Activated CD8-positive, alpha-beta memory T cell treated with anti-CD3 and anti-CD28 coated beads, Interleukin-2, amount 50 U/mL, for 48 hours (primary cell): ENCODE results near the gene HYAL4.
"Not testable (repeated sequence)": the region's sequence is repeated elsewhere in the genome, so short reads cannot be mapped to it uniquely, and the experiment has no call there.

Experiments used
- DNase-seq: peaks from one replicate; pipeline ENCODE4 v3.0.0-alpha.2; 2020

The HYAL4 gene, protein sequence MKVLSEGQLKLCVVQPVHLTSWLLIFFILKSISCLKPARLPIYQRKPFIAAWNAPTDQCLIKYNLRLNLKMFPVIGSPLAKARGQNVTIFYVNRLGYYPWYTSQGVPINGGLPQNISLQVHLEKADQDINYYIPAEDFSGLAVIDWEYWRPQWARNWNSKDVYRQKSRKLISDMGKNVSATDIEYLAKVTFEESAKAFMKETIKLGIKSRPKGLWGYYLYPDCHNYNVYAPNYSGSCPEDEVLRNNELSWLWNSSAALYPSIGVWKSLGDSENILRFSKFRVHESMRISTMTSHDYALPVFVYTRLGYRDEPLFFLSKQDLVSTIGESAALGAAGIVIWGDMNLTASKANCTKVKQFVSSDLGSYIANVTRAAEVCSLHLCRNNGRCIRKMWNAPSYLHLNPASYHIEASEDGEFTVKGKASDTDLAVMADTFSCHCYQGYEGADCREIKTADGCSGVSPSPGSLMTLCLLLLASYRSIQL

DNA sequence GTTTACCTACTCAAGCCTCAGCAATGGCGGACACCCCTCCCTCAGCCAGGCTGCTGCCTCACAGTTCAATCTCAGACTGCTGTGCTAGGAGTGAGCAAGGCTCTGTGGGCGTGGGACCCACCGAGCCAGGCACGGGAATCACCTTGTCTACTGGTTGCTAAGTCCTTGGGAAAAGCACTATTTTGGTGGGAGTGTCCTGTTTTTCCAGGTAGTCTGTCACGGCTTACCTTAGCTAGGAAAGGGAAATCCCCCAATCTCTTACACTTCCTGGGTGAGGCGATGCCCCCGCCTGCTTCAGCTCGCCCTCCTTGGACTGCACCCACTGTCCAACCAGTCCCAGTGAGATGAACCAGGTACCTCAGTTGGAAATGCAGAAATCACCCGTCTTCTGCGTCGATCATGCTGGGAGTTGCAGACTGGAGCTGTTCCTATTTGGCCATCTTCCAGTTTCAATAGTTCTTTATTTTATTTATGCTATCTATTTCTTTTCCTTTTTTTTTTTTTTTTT is at the start of gene HYAL4:
Gene HYAL4, plus strand, starts transcription at position 458 of the 508 bp plus-strand sequence. CDS start 23,105 bp downstream, outside the sequence.
- DNase-seq, result no peak

DNA sequence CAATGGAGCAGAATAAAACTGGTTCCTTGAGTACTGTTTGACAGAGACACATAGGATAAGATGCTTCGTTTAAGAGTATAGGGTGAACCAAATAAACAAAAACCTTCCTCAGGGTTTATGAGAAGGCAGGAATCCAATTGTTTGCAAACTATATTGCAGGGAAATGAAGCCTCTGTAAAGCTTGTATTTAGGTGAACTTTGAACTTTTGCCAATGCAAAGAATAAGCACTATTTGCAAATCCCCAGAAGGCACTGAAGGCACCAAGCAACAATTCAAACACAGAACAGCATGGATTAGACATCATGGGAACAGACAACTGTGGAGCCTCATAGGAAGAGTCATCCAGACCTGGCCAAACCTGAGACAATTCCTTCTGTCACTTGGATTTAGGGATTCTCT is 49.1 kb upstream of the HYAL4 start:
- DNase-seq, result no peak

DNA sequence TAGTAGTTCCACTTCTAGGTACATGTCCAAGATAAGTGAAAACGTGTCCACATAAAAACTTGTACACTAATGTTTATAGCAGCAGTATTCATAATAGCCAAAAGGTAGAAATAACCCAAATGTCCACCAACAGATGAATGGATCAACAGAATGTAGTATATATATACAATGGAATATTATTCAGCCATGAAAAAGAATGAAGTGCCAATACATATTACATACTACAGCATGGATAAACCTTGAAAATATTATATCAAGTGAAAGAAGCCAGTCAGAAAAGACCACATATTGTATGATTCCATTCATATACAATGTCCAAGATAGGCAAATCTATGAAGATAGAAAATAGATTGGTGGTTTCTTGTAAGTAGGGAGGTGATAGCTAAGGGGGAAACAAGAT is 48.4 kb upstream of the HYAL4 start:
- DNase-seq, result no peak

DNA sequence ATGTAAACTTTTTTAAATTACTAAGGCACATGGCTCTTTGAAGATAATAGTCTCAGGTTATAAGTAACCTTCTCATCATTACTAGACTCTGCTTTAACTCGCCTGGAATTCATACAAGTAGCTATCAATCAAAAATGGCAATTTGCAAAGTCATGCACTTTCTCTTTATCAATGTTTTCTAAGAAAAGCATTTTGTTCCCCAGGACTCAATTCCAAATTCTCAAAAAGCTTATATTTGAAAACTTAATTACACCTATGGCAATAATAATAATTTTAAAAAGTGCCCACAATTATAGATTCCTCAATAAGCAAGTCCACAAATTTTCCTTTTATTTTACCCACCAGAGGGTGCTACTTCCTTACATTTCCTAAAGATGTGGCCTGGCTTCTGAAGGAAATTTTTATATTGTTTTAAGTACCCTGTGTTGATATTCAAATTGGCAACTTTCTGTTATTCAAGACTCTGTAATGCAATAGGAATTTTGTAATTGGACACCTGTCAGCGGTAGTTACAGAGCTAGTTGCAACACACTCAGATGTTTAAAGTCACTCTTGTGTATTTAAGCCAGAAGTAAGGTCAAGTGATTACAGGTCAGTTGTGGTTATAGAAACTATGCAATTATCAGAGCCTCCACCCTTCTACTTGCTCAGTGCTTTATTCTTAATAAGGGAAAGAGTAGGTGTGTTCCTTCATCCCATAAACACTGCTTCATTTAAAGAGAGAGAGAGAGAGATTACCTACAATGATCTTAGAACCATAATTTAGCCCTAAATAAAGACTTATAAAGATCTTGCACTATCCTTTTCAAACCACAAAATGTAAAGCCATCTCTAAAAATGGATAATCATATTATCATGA is 47.1 kb upstream of the HYAL4 start:
- DNase-seq, result no peak

DNA sequence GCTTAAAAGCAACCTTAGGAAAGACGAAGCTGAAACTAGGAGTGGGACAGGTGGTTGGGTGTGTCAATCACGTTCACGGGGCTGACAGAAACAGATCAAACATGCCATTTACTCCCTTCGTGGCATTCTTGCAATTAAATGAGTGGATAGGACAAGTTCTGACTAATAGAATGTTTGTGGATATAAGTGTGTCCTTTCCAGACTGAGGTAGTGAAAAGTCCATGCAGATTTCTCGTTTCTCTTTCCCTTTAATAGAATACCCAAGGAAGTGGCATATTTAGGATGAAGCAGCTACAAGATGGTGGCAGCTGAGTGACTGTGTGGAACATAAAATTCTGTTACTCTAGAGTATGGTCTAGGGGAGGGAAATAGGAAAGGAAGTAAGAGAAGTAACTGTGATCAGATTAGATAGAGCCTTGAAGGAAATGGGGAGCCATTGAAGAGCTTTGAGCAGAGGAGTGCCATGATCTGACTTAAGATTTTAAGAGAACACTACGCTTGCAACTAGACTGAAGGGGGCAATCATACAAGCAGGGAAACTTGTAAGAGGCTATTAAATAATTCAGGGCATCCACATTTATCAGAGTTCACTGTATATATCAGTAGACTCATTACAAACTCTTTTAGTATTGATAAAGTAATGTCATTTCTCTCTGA is 46.3 kb upstream of the HYAL4 start:
- no peak for DNase-seq

DNA sequence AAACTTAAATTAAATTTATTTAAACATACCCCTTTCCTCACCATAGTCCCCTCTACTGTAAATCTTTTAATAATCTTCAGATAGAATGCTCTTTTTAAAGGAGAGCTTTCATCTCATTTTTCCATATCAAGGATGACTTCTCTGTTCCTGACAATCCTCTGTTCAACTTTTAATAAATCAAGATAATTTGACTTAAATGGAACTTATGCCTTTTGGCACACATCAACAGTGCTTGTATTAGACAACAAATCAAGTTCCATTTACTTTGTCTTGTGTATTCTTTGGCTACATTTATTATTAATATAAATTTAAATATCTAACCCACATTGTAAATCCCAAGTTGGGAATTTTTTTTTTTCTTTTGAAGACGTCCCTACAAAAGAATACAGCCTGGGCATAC is 42.7 kb upstream of the HYAL4 start:
- no peak for DNase-seq

DNA sequence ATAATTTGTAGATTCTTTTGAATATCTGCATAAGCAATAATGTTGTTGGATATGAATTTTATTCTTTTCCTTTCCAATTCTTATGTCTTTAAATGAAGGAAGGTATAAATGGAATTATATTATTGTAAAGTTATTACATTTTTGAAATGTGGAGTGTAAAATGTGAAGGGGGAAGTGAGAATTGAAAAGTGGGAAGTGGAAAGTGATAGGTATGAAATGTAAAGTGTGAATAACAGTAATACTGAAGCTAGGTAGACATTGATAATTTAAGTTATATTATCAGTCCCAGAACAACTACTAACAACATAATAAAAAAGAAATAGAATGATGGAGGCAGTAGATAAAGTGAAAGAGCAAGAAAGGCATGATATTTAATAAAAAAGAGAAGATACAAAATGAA is 39.7 kb upstream of the HYAL4 start:
- DNase-seq, result no peak

DNA sequence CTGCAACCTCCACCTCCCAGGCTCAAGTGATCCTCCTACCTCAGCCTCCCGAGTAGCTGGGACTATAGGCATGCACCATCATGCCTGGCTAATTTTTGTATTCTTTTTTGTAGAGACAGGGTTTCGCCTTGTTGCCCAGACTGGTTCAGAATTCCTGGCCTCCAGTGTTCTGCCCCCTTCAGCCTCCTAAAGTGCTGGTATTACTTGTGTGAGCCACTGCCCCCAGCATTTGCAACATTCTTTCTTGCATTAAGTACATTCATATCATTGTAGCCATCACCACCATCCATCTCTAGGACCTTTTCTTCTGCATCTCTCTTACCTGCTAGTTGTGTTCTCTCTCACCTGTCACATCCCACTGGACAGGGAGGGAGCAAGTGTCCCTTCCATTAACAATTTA is 35.5 kb upstream of the HYAL4 start:
- DNase-seq, result no peak

DNA sequence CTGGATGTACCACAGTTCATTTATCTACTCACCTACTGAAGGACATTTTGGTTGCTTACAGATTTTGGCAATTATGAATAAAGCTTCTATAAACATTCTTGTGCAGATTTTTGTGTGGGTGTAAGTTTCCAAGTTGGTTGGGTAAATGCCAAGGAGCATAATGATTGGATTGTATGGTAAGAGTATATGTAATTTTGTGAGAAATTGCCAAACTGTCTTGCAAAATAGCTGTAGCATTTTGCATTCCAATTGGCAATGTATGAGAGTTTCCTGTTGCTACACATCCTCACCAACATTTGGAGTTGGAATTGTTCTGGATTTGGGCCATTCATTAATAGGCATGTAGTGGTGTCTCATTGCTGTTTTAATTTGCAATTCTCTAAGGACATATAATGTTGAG is 33.9 kb upstream of the HYAL4 start:
- no peak for DNase-seq

DNA sequence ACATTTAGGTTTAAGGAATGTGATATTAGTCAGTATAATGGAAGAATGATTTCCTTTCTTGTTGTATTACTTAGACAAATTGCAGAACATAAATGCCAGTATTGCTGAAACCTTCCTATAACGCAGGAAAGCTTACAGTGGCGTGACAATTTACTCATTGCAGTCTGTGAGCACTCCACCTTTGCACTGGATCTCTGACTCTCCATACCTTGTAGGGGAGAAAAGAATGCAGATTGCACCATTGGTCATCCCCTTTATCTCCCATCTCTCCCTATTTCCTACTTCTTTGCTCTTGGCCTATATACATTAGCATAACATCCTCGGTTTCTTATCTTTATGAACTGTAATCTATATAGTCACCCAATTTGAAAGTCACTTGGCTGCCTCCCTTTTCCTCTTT is 28.1 kb upstream of the HYAL4 start:
- no peak for DNase-seq

DNA sequence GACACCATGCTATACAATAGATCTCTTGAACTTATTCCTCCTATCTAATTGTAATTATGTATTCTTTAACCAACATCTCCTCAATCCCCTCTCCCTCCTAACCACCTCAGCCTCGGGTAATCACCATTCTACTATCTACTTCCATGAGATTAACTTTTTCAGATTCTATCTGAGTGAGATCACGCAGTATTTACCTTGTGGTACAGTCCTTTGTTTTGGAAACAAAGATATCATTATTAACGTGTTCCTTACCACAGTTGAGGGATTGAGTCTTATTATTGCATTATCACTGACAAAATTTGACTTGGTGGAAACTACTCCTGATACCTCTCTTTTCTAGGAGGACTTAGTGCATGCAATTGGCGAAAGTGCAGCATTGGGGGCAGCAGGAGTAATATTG is 26.0 kb upstream of the HYAL4 start:
- no peak for DNase-seq

DNA sequence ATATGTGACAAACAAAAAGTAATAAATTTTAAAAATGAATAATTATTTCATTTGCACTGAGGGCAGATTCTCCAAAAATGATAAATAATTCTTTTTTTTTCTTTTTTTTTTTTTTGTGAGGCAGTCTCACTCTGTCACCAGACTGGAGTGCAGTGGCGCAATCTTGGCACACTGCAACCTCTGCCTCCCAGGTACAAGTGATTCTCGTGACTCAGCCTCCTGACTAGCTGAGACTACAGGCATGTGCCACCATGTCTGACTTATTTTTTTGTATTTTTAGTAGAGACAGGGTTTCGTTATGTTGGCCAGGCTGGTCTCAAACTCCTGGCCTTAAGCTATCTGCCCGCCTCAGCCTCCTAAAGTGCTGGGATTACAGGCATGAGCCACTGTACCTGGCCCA is 25.2 kb upstream of the HYAL4 start:
- DNase-seq, result not testable (repeated sequence)

DNA sequence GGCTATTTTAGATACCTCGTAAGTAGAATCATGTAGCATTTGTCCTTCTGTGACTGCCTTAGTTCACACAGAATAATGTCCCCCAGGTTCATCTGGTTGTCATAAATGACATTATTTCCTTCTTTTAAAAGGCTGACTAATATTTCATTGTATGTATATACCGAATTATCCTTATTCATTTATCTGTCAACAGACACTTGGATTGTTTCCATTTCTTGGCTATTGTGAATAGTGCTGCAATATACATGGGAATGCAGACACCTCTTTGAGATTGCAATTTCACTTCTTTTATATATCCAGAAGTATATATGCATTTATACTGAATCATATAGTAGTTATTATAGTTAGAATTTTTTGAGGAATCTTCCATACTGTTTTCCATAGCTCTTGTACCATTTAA is 24.1 kb upstream of the HYAL4 start:
- no peak for DNase-seq

DNA sequence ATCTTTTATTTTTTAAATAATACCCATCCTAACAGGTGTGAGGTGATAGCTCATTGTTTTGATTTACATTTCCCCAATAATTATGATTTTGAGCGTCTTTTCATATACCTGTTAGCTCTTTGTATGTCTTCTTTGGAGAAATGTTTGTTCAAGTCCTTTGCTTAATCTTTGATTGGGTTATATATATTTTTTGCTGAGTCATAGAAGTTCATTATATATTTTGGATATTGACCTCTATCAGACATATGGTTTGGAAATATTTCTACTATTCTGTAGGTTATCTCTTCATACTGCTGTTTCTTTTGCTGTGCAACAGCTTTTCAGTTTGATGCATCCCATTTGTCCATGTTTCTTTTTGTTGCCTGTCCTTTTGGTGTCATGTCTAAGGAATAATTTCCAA is 23.6 kb upstream of the HYAL4 start:
- no peak for DNase-seq

DNA sequence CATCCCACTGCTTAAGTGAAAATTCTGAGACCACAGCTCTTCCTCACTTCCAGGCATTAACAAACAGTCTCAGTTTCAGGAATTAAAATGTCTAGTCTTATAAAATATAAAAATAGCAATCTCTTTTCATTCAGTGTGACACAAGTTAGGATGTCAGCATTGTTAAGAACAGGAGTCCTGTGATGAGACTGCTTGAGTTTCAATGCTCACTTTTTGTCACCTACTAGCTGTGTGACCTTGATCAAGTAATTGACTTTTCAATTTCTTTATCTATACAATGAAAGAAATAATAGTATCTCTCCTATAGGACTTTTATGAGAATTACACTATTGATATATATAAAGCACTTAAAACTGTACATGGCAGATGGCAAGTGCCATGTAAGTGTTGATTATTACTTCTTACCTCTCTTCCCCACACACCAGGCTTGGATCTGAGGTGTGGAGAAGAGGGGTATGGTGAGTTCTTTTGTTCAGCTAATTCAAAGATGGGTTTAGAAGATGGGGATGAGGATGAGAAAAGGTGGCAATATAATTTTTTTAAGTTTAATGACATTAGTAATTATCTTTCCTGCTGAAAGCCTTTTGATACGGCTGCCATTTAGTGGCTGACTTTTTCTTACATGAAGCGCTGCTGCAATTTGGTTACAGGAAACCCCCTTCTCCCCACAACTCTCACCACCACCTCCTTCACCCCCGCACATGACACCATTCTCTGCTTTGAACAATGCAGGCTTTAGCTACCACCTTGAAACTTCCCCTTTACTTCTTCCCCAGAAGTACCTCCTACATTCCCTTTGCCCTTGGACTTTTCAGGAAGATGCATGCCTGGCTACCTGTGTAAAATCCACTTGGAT is 20.8 kb upstream of the HYAL4 start:
- DNase-seq, result peak; percentile 60

DNA sequence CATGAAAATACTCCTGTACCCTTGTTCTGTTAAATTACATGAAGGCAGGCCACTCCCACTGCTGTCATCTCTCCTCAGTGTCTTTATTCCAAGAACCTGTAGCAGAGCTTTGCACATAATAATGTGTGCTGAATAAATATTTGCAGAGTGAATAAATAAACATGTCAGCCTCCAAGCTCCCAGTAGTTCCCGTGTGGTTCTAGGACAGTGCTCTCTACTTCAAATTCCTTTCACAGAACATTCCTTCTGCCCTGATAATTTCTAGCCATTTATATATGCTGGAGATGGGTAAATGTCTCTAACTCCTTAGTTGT is 20.3 kb upstream of the HYAL4 start:
- DNase-seq, result no peak

DNA sequence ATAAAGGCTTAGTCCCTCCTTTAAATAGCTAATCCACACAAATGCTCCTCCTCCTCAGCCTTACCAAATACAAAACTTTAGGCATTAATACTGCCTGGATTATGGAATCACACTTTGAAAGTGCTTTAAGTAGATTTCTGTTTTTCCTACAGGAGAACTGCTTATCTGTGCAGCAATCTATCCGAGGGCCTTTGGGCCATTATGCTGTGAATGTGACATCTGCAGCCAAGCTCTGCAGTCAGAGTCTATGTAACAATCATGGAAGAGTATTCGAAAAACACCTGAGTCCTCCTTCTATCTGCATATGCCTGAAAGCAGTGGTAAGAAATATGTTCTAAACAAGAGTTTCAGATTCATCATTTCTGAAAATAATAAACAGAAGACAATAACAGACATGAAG is 16.2 kb upstream of the HYAL4 start:
- DNase-seq, result no peak

DNA sequence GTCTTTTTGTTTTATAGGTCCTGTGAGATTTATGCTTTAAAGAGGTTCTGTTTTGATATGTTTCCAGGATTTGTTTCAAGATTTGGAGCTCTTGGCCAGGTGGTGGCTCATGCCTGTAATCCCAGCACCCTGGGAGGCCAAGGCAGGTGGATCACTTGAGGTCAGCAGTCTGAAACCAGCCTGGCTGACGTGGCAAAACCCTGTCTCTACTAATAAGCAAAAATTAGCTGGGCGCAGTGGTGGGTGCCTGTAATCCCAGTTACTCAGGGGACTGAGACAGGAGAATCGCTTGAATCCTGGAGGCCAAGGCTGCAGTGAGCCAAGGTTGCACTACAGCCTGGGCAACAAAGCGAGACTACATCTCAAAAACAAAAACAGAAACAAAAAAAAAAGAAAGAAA is 8.3 kb upstream of the HYAL4 start:
- DNase-seq, result no peak

DNA sequence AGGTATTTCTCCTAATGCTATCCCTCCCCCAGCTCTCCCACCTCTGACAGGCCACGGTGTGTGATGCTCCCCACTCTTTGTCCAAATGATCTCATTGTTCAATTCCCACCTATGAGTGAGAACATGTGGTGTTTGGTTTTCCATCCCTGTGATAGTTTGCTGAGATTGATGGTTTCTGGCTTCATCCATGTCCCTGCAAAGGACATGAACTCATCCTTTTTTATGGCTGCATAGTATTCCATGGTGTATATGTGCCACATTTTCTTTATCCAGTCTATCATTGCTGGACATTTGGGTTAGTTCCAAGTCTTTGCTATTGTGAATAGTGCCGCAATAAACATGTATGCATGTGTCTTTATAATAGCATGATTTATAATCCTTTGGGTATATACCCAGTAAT is 5.9 kb upstream of the HYAL4 start:
- not testable (repeated sequence) for DNase-seq

DNA sequence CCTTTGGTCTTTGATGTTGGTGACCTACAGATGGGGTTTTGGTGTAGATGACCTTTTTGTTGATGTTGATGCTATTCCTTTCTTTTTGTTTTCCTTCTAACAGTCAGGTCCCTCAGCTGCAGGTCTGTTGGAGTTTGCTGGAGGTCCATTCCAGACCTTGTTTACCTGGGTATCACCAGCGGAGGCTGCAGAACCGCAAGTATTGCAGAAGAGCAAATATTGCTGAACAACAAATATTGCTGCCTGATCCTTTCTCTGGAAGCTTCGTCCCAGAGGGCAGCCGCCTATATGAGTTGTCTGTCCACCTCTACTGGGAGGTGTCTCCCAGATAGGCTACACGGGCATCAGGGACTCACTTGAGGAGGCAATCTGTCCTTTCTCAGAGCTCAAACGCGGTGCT is 827 bp upstream of the HYAL4 start:
- DNase-seq, result not testable (repeated sequence)

DNA sequence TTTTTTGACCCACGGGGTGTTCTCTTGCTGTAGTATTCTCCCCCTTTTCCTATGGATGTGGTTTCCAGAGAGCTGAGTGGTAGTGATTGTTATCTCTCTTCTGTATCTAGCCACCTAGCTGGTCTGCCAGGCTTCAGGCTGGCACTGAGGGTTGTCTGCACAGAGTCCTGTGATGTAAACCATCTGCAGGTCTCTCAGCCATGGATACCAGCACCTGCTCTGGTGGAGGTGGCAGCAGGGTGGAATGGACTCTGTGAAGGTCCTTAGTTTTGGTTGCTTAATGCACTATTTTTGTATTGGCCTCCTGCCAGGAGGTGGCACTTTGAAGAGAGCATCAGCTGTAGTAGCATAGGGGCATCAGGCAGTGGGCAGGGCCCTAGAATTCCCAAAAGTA is 851 bp downstream of the HYAL4 start:
- no peak for DNase-seq

DNA sequence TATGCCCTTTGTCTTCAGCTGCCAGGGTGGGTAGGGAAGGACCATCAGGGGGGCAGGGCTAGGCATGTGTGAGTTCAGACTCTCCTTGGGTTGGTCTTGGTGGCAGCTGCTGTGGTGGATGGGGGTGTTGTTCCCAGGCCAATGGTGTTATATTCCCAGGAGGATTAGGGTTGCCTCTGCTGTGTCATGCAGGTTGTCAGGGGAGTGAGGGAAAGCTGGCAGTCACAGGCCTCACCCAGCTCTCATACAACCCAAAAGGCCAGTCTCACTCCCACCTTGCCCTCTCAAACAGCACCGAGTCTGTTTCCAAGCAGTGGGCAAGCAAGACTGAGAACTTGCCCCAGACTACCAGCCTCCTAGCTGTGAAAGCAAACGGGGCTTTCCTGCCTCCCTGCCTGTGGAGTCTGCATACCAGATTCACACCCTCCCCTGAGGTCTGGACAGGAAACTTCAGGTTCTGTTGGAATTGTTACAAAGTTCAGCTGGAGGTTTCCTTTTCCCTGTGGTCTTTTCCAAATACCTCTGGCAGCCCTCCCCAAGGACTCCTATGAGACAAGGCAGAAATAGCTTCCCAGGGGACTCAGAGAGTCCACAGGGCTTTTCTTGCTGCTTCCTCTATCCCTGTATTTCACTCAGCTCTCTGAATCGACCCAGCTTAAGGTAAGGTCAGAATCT is 1.4 kb downstream of the HYAL4 start:
- DNase-seq, result no peak
